Gastroesophageal sphincter (tissue), 4 donors: Measurements from ENCODE around the gene CEP164. TPM values are rescaled to one million over a fixed set of nuclear protein-coding genes. Genes with fewer than 3 reads are reported as not detected.

ENCODE experiments used
- ATAC-seq: fragments of 150-250 bp; one replicate; pipeline ENCODE4 v1.9.1; 2016; ENCODE audit warnings: mild to moderate bottlenecking, moderate library complexity
- H3K27ac ChIP-seq, 4 donors: fragments of 200-600 bp; sonication (generic) in 3 of 4; 1 replicate in 3 of 4; 2 replicates in 1 of 4; pipeline ENCODE4 v1.5.1; 2016 to 2019
- H3K27me3 ChIP-seq: fragments of 200-600 bp; sonication (generic); one replicate; pipeline ENCODE4 v1.5.1; 2019
- H3K36me3 ChIP-seq, 2 donors: fragments of 200-600 bp; sonication (generic); one replicate each; pipeline ENCODE4 v1.5.1; 2019; ENCODE audit warnings: control low read depth in 1 of 2
- H3K4me1 ChIP-seq, 3 donors: fragments of 200-600 bp; sonication (generic); 1 replicate in 2 of 3; 2 replicates in 1 of 3; pipeline ENCODE4 v1.5.1; 2016 to 2019; ENCODE audit warnings: control low read depth in 2 of 3
- H3K4me3 ChIP-seq, 2 donors: fragments of 200-600 bp; sonication (generic); one replicate each; pipeline ENCODE4 v1.5.1; 2019; ENCODE audit warnings: mild to moderate bottlenecking in 1 of 2, moderate library complexity in 1 of 2
- H3K9me3 ChIP-seq, 3 donors: fragments of 200-600 bp; sonication (generic); one replicate each; pipeline ENCODE4 v1.5.1; 2017 to 2019; ENCODE audit warnings: control low read depth in 2 of 3
- CTCF ChIP-seq, 4 experiments: fragments of 200-600 bp in 2 of 4; fragments of 450-650 bp in 2 of 4; sonication (generic) in 1 of 4; IDR thresholded peaks; one replicate each; pipeline ENCODE4 v1.5.1; 2017 to 2019; ENCODE audit warnings: antibody characterized with exemption in 4 of 4, mild to moderate bottlenecking in 2 of 4, moderate library complexity in 2 of 4
- EP300 ChIP-seq: sonication (generic); formaldehyde crosslinking; IDR thresholded peaks from one replicate; pipeline ENCODE4 v1.6.1; 2017; ENCODE audit warnings: antibody characterized with exemption, mild to moderate bottlenecking
- POLR2A ChIP-seq, 2 donors: fragments of 450-650 bp; IDR thresholded peaks; one replicate each; pipeline ENCODE4 v1.6.1; 2017; ENCODE audit warnings: antibody characterized with exemption in 2 of 2, mild to moderate bottlenecking in 2 of 2, moderate library complexity in 1 of 2
- POLR2AphosphoS5 ChIP-seq: sonication (generic); formaldehyde crosslinking; IDR thresholded peaks from one replicate; pipeline ENCODE4 v1.6.1; 2017; ENCODE audit warnings: antibody characterized with exemption
- WGBS, 2 donors: methylation state at CpG; one replicate each; pipeline ENCODE4 v1.1.5; 2018; ENCODE audit warnings: low coverage in 1 of 2; 5-methylcytosine and 5-hydroxymethylcytosine counted together
- total RNA-seq, 4 donors: library from RNA; depleted of rRNA; stranded (reverse); fragments of >200 nt; gene quantifications; one replicate each; pipeline ENCODE4 v1.1.0, GENCODE V29; 2016

The CEP164 gene
- total RNA-seq, 4 donors from 2014 or later = 22.3 to 26.3 (median 25.0) TPM

GRCh38 chr11:117384045-117384444 is 56.4 kb downstream of the CEP164 start:
- 40 to 80% methylated on average over 1 of the region's 1 CpG for WGBS, 2 donors
- no peak overlapping the region for H3K27ac ChIP-seq
- peaks cover 0 to 98% of the 10 kb centered on the region in 2 donors for H3K36me3 ChIP-seq
- no peaks in the 10 kb centered on the region for H3K27me3 ChIP-seq
- TF ChIP-seq POLR2AphosphoS5 (no peak), CTCF (IDR thresholded peaks at IDR 0.05) (no peak), POLR2A (IDR thresholded peaks at IDR 0.05) (no peak), EP300 (no peak)
- H3K4me3 ChIP-seq = no peak overlapping the region
- no peaks in the 10 kb centered on the region for H3K9me3 ChIP-seq
- no peaks in the 10 kb centered on the region for H3K4me1 ChIP-seq
- ATAC-seq = no peak

GRCh38 chr11:117385471-117385870 is 57.8 kb downstream of the CEP164 start:
- ATAC-seq = no peak
- no peaks in the 10 kb centered on the region for H3K27me3 ChIP-seq
- TF ChIP-seq CTCF (IDR thresholded peaks at IDR 0.05) (no peak), EP300 (no peak), POLR2AphosphoS5 (no peak), POLR2A (IDR thresholded peaks at IDR 0.05) (no peak)
- H3K36me3 ChIP-seq = peaks cover 0 to 100% of the 10 kb centered on the region in 2 donors
- 100% methylated on average over 1 to 3 of the region's 3 CpGs for WGBS, 2 donors
- no peaks in the 10 kb centered on the region for H3K4me1 ChIP-seq
- no peaks in the 10 kb centered on the region for H3K9me3 ChIP-seq
- H3K27ac ChIP-seq = no peak overlapping the region
- H3K4me3 ChIP-seq = no peak overlapping the region

- TF ChIP-seq POLR2AphosphoS5 (no peak), CTCF (IDR thresholded peaks at IDR 0.05) (no peak), EP300 (no peak), POLR2A (IDR thresholded peaks at IDR 0.05) (no peak)
- Histone ChIP-seq H3K27me3 (no peaks in the 10 kb centered on the region), H3K36me3 (peaks cover 0 to 100% of the 10 kb centered on the region in 2 donors), H3K27ac (no peak overlapping the region), H3K4me1 (no peaks in the 10 kb centered on the region), H3K4me3 (no peak overlapping the region), H3K9me3 (no peaks in the 10 kb centered on the region)
- WGBS, 2 donors = 95% methylated on average over 6 of the region's 9 CpGs; no CpG with 5 or more reads in 1 of the 2 donors
- no peak for ATAC-seq
These were observed 58.3 kb downstream of the CEP164 start for GRCh38 chr11:117385906-117386305.

GRCh38 chr11:117387992-117388755 is 60.5 kb downstream of the CEP164 start:
- Histone ChIP-seq H3K4me1 (no peaks in the 10 kb centered on the region), H3K9me3 (no peaks in the 10 kb centered on the region), H3K27me3 (no peaks in the 10 kb centered on the region), H3K4me3 (no peak overlapping the region), H3K27ac (no peak overlapping the region), H3K36me3 (peaks cover 0 to 100% of the 10 kb centered on the region in 2 donors)
- no peak for ATAC-seq
- no peak for TF ChIP-seq POLR2AphosphoS5
- no peak for TF ChIP-seq EP300
- TF ChIP-seq POLR2A (IDR thresholded peaks at IDR 0.05) = no peak
- no peak for TF ChIP-seq CTCF (IDR thresholded peaks at IDR 0.05)
- 71 to 88% methylated on average over 1 to 3 of the region's 3 CpGs for WGBS, 2 donors

GRCh38 chr11:117390743-117391142 is 63.1 kb downstream of the CEP164 start:
- Histone ChIP-seq H3K27me3 (no peaks in the 10 kb centered on the region), H3K27ac (no peak overlapping the region), H3K4me3 (no peak overlapping the region), H3K4me1 (no peaks in the 10 kb centered on the region), H3K9me3 (no peaks in the 10 kb centered on the region), H3K36me3 (peaks cover 0 to 100% of the 10 kb centered on the region in 2 donors)
- 77 to 100% methylated on average over 2 to 5 of the region's 8 CpGs for WGBS, 2 donors
- TF ChIP-seq CTCF (IDR thresholded peaks at IDR 0.05) (no peak), POLR2AphosphoS5 (no peak), POLR2A (IDR thresholded peaks at IDR 0.05) (no peak), EP300 (no peak)
- ATAC-seq = no peak
